ENCODE data around the gene OXT. TPM values are rescaled to one million over a fixed set of nuclear protein-coding genes. Genes with fewer than 3 reads are reported as not detected.
A peak's percentile ranks its signal among the peaks of the same experiment; 100 is the strongest.

OXT gene
- total and polyA plus RNA-seq, 2 of the 13 experiments (the other 11 are each of a cell fraction or from before 2014, with no cell fraction given): not detected

- TF ChIP-seq, protein P1, sequence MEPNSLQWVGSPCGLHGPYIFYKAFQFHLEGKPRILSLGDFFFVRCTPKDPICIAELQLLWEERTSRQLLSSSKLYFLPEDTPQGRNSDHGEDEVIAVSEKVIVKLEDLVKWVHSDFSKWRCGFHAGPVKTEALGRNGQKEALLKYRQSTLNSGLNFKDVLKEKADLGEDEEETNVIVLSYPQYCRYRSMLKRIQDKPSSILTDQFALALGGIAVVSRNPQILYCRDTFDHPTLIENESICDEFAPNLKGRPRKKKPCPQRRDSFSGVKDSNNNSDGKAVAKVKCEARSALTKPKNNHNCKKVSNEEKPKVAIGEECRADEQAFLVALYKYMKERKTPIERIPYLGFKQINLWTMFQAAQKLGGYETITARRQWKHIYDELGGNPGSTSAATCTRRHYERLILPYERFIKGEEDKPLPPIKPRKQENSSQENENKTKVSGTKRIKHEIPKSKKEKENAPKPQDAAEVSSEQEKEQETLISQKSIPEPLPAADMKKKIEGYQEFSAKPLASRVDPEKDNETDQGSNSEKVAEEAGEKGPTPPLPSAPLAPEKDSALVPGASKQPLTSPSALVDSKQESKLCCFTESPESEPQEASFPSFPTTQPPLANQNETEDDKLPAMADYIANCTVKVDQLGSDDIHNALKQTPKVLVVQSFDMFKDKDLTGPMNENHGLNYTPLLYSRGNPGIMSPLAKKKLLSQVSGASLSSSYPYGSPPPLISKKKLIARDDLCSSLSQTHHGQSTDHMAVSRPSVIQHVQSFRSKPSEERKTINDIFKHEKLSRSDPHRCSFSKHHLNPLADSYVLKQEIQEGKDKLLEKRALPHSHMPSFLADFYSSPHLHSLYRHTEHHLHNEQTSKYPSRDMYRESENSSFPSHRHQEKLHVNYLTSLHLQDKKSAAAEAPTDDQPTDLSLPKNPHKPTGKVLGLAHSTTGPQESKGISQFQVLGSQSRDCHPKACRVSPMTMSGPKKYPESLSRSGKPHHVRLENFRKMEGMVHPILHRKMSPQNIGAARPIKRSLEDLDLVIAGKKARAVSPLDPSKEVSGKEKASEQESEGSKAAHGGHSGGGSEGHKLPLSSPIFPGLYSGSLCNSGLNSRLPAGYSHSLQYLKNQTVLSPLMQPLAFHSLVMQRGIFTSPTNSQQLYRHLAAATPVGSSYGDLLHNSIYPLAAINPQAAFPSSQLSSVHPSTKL (CRISPR knock-in tag; IDR thresholded peaks at IDR 0.05): 0 out of 2 replicates have a peak, but pooled peaks have one; percentile 20
- no peak for TF ChIP-seq ZNF260 (CRISPR knock-in tag; IDR thresholded peaks at IDR 0.05; ENCODE audit: borderline replicate concordance, low read depth)
- no peak for TF ChIP-seq ZNF232 (CRISPR knock-in tag; IDR thresholded peaks at IDR 0.05; ENCODE audit: borderline replicate concordance)
- 0 out of 2 replicates have a peak, but pooled peaks have one; percentile 24 for TF ChIP-seq KLF13 (CRISPR knock-in tag; IDR thresholded peaks at IDR 0.05)
- TF ChIP-seq MEF2D (CRISPR knock-in tag; IDR thresholded peaks at IDR 0.05): no peak; the same call in 1 of the 2 replicates
- TF ChIP-seq TARDBP (CRISPR knock-in tag; IDR thresholded peaks at IDR 0.05): no peak
- TF ChIP-seq ZNF83 (CRISPR knock-in tag; IDR thresholded peaks at IDR 0.05; ENCODE audit: borderline replicate concordance): no peak
- no peak for TF ChIP-seq EP300 (IDR thresholded peaks at IDR 0.05; ENCODE audit: low read depth in 2 of 2, low read length in 2 of 2)
- TF ChIP-seq EP300 (CRISPR knock-in tag; IDR thresholded peaks at IDR 0.05; ENCODE audit: borderline replicate concordance): no peak
- no peak for TF ChIP-seq ZFYVE20 (CRISPR knock-in tag; IDR thresholded peaks at IDR 0.05; ENCODE audit: borderline replicate concordance, low read depth)
- no peak for TF ChIP-seq HMG20A (CRISPR knock-in tag; IDR thresholded peaks at IDR 0.05; ENCODE audit: borderline replicate concordance)
- TF ChIP-seq, protein P2, sequence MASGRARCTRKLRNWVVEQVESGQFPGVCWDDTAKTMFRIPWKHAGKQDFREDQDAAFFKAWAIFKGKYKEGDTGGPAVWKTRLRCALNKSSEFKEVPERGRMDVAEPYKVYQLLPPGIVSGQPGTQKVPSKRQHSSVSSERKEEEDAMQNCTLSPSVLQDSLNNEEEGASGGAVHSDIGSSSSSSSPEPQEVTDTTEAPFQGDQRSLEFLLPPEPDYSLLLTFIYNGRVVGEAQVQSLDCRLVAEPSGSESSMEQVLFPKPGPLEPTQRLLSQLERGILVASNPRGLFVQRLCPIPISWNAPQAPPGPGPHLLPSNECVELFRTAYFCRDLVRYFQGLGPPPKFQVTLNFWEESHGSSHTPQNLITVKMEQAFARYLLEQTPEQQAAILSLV (CRISPR knock-in tag; IDR thresholded peaks at IDR 0.05; ENCODE audit: borderline replicate concordance): peak; percentile 34; the same call in 1 of the 2 replicates
- no peak for TF ChIP-seq ZSCAN9 (CRISPR knock-in tag; IDR thresholded peaks at IDR 0.05; ENCODE audit: borderline replicate concordance)
- no peak for TF ChIP-seq THAP11 (CRISPR knock-in tag; IDR thresholded peaks at IDR 0.05)
- 0 out of 2 replicates have a peak, but pooled peaks have one; percentile 58 for TF ChIP-seq BCL3 (CRISPR knock-in tag; IDR thresholded peaks at IDR 0.05)
- peak; percentile 54 for TF ChIP-seq FOSL2 (CRISPR knock-in tag; IDR thresholded peaks at IDR 0.05)
- no peak; the same call in 1 of the 2 replicates for TF ChIP-seq EED (CRISPR knock-in tag; IDR thresholded peaks at IDR 0.05)
- TF ChIP-seq ZNF225 (CRISPR knock-in tag; IDR thresholded peaks at IDR 0.05): no peak
- TF ChIP-seq ZNF251 (CRISPR knock-in tag; IDR thresholded peaks at IDR 0.05): 0 out of 2 replicates have a peak, but pooled peaks have one; percentile 21
- TF ChIP-seq MLLT10 (CRISPR knock-in tag; IDR thresholded peaks at IDR 0.05): no peak
- TF ChIP-seq TCF7L2 (IDR thresholded peaks at IDR 0.05; ENCODE audit: low read depth, low read length): no peak
- TF ChIP-seq MIXL1 (CRISPR knock-in tag; IDR thresholded peaks at IDR 0.05): no peak
- no peak for TF ChIP-seq THAP7 (CRISPR knock-in tag; IDR thresholded peaks at IDR 0.05)
Measured at GRCh38 chr20:3115190-3116107, 44.0 kb downstream of the OXT start (continued).
